OCI-LY7 (cell line): ENCODE data around the gene ACER2. TPM values are rescaled to one million over a fixed set of nuclear protein-coding genes. Genes with fewer than 3 reads are reported as not detected.

Source experiments
- BruUV-seq: library from RNA; stranded (reverse); fragments of 400-500 nt; replicated peaks from 2 replicates; lab custom pipeline; 2021; lab: Mats Ljungman, UMichigan
- CTCF ChIA-PET: fragments of 300-600 bp; sonication (Branson Sonifier 250); formaldehyde crosslinking; loops from one replicate; lab custom pipeline; 2022; ENCODE audit warnings: antibody characterized with exemption; ENCODE audit not compliant: unreplicated experiment; lab: Charles Lee
- POLR2A ChIA-PET: fragments of 300-600 bp; sonication (Branson Sonifier 250); formaldehyde crosslinking; loops from one replicate; lab custom pipeline; 2022; ENCODE audit warnings: antibody characterized with exemption; lab: Charles Lee
- DNase-seq: peaks from one replicate; pipeline ENCODE4 v3.0.0-alpha.2; 2015; ENCODE audit warnings: low spot score
- H2AFZ ChIP-seq: fragments of 200-600 bp; sonication (generic), shearing (Covaris generic); 2 replicates; pipeline ENCODE4 v1.6.1; 2014; ENCODE audit warnings: mild to moderate bottlenecking, antibody characterized with exemption, low read length, moderate library complexity
- H3K27ac ChIP-seq: fragments of 200-600 bp; sonication (generic); 2 replicates; pipeline ENCODE4 v1.5.1; 2014; ENCODE audit warnings: mixed run types, low read depth, mild to moderate bottlenecking, moderate library complexity, low read length, inconsistent platforms; ENCODE audit not compliant: poor library complexity, severe bottlenecking
- H3K36me3 ChIP-seq: fragments of 200-600 bp; sonication (generic); 2 replicates; pipeline ENCODE4 v1.6.1; 2014; ENCODE audit warnings: mild to moderate bottlenecking, antibody characterized with exemption, low read length, moderate library complexity, mixed read lengths; ENCODE audit not compliant: insufficient read depth
- H3K4me1 ChIP-seq: fragments of 200-600 bp; sonication (generic); 2 replicates; pipeline ENCODE4 v1.5.1; 2014; ENCODE audit warnings: mild to moderate bottlenecking, low read length; ENCODE audit not compliant: insufficient read depth, poor library complexity, severe bottlenecking
- H3K4me2 ChIP-seq: fragments of 200-600 bp; sonication (generic); 2 replicates; pipeline ENCODE4 v1.6.1; 2014; ENCODE audit warnings: mild to moderate bottlenecking, low read length
- H3K4me3 ChIP-seq: fragments of 200-600 bp; sonication (generic); 2 replicates; pipeline ENCODE4 v1.5.1; 2014; ENCODE audit warnings: mild to moderate bottlenecking, low read depth, low read length; ENCODE audit not compliant: poor library complexity, severe bottlenecking
- H3K79me2 ChIP-seq: fragments of 200-600 bp; sonication (generic); 2 replicates; pipeline ENCODE4 v1.6.1; 2016; ENCODE audit warnings: low read depth, mild to moderate bottlenecking, low read length, moderate library complexity, mixed read lengths; ENCODE audit not compliant: insufficient read depth
- H3K9me2 ChIP-seq: fragments of 200-600 bp; sonication (generic); 2 replicates; pipeline ENCODE4 v1.6.1; 2016; ENCODE audit warnings: mild to moderate bottlenecking, low read length, mixed read lengths; ENCODE audit not compliant: insufficient read depth
- H3K9me3 ChIP-seq: fragments of 200-600 bp; sonication (generic); 2 replicates; pipeline ENCODE4 v1.6.1; 2014; ENCODE audit warnings: mild to moderate bottlenecking, mixed run types, low read length, mixed read lengths
- H4K20me1 ChIP-seq: fragments of 200-600 bp; sonication (generic); 2 replicates; pipeline ENCODE4 v1.6.1; 2014; ENCODE audit warnings: mild to moderate bottlenecking, antibody characterized with exemption, low read length, moderate library complexity, mixed read lengths; ENCODE audit not compliant: insufficient read depth
- CTCF ChIP-seq: fragments of 200-600 bp; sonication (generic); conservative IDR thresholded peaks from 2 replicates; pipeline ENCODE4 v1.5.1; 2014; ENCODE audit warnings: mild to moderate bottlenecking, antibody characterized with exemption, low read length, moderate library complexity, mixed read lengths
- EZH2phosphoT487 ChIP-seq: fragments of 200-600 bp; sonication (generic); IDR thresholded peaks from 2 replicates; pipeline ENCODE4 v1.6.1; 2018; ENCODE audit warnings: low read depth, borderline replicate concordance, mild to moderate bottlenecking, mixed run types, antibody characterized with exemption, low read length, moderate library complexity, mixed read lengths
- intact Hi-C: fragments of 100-400 bp; cut with micrococcal nuclease; formaldehyde crosslinking; loops from one replicate; pipeline ENCODE4 v1.10.0; 2022; ENCODE audit not compliant: unreplicated experiment
- total RNA-seq, 2 experiments: library from RNA; depleted of rRNA in 1 of 2; stranded (reverse); fragments of >200 nt in 1 of 2; shearing (Covaris generic) in 1 of 2; gene quantifications; 2 replicates each; pipeline ENCODE4 v1.2.3, GENCODE V29; 2014 to 2022

Gene ACER2
- total RNA-seq, 2 experiments from 2014 or later = 1.4 to 1.8 TPM

GRCh38 chr9:19496321-19497050, 87.7 kb downstream of the ACER2 start:
- Histone ChIP-seq H3K27ac (no peak overlapping the region), H3K79me2 (no peaks in the 10 kb centered on the region), H3K36me3 (no peaks in the 10 kb centered on the region), H2AFZ (no peak overlapping the region), H3K9me3 (no peaks in the 10 kb centered on the region), H4K20me1 (no peaks in the 10 kb centered on the region), H3K4me3 (no peak overlapping the region), H3K4me2 (no peak overlapping the region), H3K4me1 (no peaks in the 10 kb centered on the region), H3K9me2 (no peaks in the 10 kb centered on the region)
- TF ChIP-seq CTCF (no peak), EZH2phosphoT487 (no peak)
- no peak for DNase-seq
- no TSS peak for BruUV-seq
- CTCF ChIA-PET = no interaction called here
- intact Hi-C loops = no loop called here
- POLR2A ChIA-PET = no interaction called here

- TF ChIP-seq EZH2phosphoT487 (no peak), CTCF (no peak)
- BruUV-seq = no TSS peak
- POLR2A ChIA-PET = no interaction called here
- Histone ChIP-seq H3K9me3 (no peaks in the 10 kb centered on the region), H4K20me1 (no peaks in the 10 kb centered on the region), H3K36me3 (no peaks in the 10 kb centered on the region), H3K9me2 (no peaks in the 10 kb centered on the region), H3K4me2 (no peak overlapping the region), H2AFZ (no peak overlapping the region), H3K4me1 (no peaks in the 10 kb centered on the region), H3K79me2 (no peaks in the 10 kb centered on the region), H3K27ac (no peak overlapping the region), H3K4me3 (no peak overlapping the region)
- CTCF ChIA-PET = no interaction called here
- intact Hi-C loops = no loop called here
- no peak for DNase-seq
These were observed 88.5 kb downstream of the ACER2 start for GRCh38 chr9:19497276-19497675.

GRCh38 chr9:19498015-19498414, 89.2 kb downstream of the ACER2 start:
- H4K20me1 ChIP-seq = no peaks in the 10 kb centered on the region
- BruUV-seq = no TSS peak

More at GRCh38 chr9:19498015-19498414, 89.2 kb downstream of the ACER2 start:
- Histone ChIP-seq H3K9me2 (no peaks in the 10 kb centered on the region), H3K4me1 (no peaks in the 10 kb centered on the region), H3K4me2 (no peak overlapping the region), H3K4me3 (no peak overlapping the region), H2AFZ (no peak overlapping the region), H3K36me3 (no peaks in the 10 kb centered on the region), H3K79me2 (no peaks in the 10 kb centered on the region), H3K9me3 (no peaks in the 10 kb centered on the region), H3K27ac (no peak overlapping the region)
- no peak for DNase-seq
- intact Hi-C loops = no loop called here
- no peak for TF ChIP-seq EZH2phosphoT487
- POLR2A ChIA-PET = no interaction called here
- CTCF ChIA-PET = no interaction called here

Other genes with a start within 250 kb of the ACER2 start
- gene DENND4C, start 178.3 kb upstream of the ACER2 start, total RNA-seq (2014; rRNA removed; shearing (Covaris generic)) = 24.2 and 28.6 TPM in 2 replicates
- gene DENND4C, start 178.3 kb upstream of the ACER2 start, total RNA-seq (2022) = 18.8 and 27.4 TPM in 2 replicates
- 3,539 and 4,609 TPM in 2 replicates for gene RPS6, start 28.8 kb upstream of the ACER2 start, total RNA-seq (2014; rRNA removed; shearing (Covaris generic))
- 3,837 and 3,887 TPM in 2 replicates for gene RPS6, start 28.8 kb upstream of the ACER2 start, total RNA-seq (2022)